Activated CD4-positive, alpha-beta T cell treated with anti-CD3 and anti-CD28 coated beads, Interleukin-2, amount 50 U/mL, for 48 hours (primary cell): ENCODE measurements around the gene DOCK4.

Experiments used
- DNase-seq, 2 experiments: peaks; one replicate each; pipeline ENCODE4 v3.0.0-alpha.2; 2020

Gene DOCK4

DNA sequence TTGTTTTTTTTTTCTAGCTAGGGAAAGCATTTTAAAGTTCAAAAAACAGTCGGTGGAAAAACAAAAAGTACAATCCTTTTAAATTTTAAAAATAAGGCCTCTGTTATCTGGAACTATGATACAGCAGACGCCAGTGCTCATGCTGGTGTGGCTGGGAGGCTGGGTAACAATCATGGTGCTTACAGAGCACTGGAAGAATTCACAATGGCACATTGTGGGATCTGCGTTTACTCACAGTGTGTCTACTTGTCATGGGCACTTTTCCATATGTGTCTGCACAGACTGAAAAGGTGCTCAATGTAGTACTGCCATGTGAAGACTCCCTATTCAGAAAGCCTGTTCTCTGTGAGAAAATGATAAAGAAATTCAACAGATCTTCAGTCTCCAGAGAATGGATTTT is 365.7 kb downstream of the DOCK4 start:
- DNase-seq, result no peak

DNA sequence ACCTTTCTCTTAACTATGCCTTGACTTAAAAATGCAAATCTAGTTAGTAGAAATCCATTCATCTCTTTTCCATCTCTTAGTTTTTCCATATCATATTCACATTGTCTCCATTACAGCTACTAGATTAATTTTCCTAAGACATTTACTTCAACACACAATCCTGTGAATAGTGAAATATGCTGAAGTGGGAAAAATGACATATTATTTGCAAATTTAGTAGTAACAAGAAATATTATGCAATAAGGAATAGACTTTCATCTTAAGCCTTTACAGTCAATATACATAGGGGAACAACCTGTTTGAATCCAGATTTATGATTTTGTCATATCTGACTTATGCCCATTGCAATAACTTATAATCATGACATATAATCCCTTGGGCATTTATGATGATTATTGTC is 366.9 kb downstream of the DOCK4 start:
- DNase-seq, result no peak

DNA sequence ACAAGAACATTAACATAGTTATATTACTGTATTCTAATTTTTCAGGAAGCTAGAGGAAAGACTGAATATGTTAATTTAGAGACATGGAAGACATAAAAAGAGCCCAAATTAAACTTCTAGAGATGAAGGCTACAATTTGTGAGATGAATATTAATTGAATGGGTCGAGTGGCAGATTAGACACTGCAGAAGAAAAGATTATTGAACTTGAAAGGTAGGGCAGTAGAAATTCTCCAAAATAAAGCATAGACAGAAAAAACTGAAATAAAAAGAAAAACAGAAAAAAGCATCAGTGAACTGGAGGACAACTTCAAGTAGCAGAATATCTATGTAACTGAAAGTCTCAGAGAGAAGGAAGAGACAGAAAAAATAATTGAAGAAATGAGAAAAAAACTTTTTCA is 369.6 kb downstream of the DOCK4 start:
- DNase-seq, result no peak

DNA sequence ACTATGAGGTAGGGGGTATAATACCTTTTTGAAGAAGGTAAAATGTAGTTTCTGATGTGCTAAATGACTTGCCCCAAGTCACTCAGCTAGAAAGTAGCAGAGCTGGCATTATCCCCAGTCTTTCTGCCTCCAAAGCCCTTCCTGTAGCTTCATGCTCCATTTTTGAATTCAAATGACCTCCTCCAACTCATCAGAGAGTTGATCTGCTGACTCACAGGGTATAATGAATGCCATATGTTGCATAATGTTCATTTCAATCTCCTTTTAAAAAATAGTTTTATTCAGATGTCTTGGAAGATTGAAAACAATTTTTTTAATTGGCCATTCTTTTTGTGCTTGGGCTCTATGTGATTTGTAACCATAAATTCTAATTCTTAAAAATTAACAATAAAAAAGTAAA is 371.1 kb downstream of the DOCK4 start:
- DNase-seq, result no peak

DNA sequence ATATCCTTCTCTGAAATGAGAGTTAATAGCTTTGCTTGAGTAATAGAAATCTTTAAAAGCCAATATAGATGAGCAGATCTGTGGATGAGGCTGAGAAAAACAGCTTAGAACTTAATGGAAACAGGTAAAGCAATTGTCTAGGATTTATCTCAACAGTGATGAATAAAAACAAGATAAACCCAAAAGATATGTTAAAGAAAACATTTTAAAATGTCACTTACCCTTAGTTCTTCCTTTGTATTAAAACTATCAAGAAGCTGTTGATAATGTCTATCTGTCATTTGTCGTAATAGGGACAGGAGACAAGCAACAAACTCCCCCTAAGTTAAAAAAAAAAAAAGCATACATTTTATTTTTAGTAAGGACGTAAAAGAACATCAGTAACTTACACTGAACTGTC is 371.8 kb downstream of the DOCK4 start:
- no peak for DNase-seq

DNA sequence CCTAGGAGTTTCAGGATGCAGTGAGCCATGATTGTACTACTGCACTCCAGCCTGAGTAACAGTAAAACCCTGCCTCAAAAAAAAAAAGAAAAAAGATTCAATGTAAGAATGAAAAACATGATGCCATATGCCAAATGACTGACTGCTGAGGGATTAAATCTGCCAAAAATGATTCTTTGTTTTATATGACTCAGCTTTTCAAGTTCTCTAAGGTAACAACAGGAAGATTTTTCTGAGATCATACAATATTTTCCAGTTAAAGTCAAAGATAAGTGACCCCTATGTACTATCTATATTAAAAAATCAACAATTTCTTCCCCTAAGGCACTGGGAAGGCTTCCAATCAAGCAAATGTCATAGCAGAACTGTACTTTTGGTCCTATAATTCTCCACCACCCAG is 372.7 kb downstream of the DOCK4 start:
- no peak for DNase-seq

DNA sequence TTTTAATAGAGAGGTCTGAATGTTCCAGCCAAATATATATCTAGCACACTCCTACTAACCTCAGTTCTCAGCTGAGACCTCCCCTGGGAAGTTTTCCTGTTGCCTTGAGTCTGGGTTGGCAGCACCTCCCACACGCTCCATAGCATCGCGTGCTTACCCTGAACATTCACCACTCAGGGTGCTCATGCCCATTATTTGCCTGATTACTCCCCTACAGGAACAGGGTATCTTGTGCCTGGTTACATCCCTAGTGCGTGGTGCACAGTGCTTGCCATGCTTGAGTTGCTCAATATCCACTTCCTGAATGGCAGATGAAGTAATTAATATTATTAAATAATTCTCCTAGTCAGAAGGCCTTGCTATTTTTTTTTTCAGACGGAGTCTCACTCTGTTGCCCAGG is 374.0 kb downstream of the DOCK4 start:
- no peak for DNase-seq

DNA sequence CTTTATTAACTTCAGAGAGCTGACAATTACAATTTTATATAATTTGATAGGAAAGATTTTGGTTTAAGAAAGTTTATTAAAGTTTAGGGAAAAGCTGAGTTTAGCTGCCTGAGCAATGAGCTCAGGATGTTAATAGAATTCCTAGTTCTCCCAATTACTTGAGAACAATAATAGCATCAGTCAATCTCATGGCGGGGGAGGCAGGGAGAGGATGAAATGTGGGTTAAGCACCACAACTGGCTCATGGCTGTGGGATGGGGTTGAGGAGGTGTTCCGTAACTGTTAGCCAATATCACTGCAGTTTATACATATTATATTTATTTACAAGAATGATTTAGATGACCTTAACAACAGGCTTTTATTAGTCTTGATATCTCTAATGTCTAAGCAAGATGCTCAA is 377.0 kb downstream of the DOCK4 start:
- no peak for DNase-seq

DNA sequence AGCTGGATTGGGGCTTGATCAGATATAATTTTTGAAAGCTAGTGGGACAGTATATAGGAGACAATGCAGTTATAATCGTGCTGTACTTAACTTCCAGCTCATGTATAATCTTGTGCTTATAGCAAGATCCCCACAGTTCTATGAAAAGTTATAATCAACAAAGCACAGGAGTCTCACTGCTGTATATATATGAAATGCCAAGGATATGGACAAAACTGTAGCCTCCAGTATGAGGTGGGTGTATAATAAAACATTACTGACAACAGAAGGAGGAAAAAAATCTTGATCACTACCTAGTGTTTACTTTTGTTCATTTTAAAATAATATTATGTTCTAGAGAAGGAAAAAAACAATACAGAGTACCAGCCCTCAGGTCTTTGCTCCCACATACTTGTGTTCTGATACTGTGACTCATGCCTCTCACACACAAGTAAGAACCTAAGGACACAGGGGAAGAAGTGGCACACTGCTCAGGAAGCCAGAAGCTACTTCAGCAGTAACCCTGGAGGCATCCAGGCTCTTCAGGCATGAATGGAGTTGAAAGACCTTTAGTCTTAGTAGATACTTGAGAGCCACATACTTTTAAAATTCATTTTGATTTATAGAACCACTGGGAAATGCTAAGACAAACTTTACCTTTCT is 378.2 kb downstream of the DOCK4 start:
- DNase-seq, result no peak

DNA sequence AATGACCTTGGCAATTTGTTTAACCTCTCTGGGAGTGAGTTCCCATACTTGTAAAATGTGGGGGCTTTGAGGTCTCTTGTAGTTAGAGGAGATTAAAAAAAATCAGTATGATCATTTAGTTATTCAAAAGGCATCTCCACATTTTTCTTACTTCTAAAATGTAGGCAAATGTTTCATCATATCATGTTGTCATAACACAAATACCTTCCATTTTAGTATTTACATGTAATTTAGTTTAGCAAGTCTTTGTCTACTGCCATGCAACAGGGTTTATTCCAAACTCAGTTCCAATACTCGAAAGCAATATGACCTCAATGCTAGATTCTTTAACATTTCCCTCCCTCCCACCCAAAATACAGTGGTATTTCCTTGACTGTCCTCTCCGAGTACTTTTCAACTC is 381.2 kb downstream of the DOCK4 start:
- no peak for DNase-seq

DNA sequence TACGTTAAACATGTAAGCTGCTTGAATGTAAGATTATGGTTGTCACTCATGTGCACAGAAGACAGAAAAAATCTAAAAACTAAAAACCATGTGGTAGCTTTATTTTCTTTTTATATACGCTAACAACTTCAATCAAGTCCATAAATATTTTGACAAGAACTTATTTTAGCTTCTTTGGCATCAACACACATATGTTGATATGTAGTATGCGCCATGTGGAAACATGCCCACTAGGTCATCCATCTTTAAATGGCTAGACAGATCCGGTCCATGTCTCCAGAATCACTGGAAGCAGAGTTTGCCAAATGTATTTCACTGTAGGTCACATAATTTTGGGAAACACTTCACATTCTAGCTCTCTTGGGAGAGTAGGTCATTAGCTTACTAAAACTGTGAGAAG is 382.4 kb downstream of the DOCK4 start:
- DNase-seq, result no peak

DNA sequence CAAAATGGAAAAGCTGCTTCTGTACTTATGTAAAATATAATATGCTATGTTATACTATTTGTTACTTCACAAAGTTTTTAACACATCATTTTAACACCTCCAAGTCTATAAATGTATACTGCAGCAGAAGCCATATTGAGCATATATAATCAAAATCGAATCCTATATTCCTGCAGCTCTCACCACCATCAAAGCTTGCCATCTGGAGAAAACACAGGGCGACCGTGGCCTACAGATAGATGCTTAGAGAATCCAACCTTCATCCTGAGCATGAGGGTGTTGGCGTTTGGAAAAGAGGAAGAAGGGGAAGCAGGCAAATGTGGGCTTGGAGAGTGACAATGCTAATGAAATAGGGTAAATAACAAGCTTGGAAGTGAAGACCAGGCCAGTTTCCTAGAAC is 385.2 kb downstream of the DOCK4 start:
- no peak for DNase-seq

DNA sequence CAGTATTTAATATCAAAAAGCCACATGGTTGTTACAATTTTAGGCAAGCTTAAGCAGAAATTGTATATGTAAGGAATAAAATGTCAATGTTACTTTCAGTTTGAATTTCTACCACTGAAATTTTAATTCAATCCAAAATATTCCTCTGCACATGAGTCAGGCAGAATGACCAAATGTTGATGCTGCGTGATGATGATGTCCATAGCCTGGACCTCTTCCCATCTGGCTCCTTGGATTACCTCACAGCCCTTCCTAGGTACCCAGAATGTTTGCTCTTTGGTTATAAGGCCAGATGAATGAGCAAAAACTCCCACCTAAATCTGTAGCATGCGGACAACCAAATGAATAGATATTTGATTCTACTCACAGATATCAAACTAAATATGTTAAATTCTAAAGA is 385.6 kb downstream of the DOCK4 start:
- DNase-seq, result no peak

DNA sequence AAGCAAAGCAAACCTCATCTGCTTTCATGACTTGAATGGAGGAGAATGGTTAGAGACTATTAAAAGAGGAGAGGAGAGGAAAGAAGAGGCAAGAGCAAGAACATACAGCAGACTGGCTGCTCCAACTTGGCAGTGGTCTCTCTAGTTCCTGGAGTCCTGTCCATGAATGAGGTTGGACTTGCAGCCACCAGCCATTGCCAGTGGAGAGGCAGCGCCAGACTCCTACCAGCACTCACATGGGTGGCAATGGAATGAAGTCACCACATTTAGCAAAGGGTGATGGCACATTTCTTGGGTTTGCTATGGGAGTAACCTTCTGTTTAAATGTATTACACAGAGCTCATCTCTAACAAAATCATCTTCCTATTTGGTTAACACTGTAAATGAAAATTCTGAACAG is 386.1 kb downstream of the DOCK4 start:
- no peak for DNase-seq

DNA sequence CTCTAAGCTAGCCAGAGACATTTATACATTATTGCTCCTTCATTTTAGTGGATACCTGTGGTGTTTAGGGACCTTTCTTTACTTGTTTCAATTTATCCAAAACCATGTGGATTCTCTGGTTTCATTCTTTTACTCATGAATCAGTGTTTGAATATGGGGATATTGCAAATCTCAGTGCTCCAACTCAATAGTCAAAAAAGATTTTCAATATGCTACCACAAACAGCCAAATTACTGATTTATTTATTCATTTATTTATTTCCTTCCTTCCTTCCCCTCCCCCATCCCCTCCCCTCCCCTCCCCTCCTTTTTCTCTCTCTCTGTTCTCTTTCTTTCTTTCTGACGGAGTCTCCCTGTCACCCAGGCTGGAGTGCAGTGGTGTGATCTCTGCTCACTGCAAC is 390.8 kb downstream of the DOCK4 start:
- no peak for DNase-seq

DNA sequence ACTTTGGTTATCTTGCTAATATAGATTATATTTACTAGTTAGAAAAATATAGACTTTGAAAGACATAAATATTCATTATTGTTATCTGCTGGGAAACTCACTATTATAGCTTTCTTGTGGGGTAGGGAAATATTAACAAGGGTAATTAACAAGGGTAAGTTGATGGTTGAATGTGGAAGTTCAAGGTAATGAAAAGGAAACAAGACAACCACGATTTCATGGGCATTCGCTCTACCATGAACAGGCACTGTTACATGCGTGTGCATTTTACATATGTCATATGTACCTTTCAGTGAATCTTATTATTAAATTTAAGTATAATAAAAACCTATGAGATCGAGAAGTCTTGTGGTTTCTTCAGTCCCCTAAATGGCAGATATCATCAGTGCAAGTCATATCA is 392.9 kb downstream of the DOCK4 start:
- DNase-seq, result no peak

DNA sequence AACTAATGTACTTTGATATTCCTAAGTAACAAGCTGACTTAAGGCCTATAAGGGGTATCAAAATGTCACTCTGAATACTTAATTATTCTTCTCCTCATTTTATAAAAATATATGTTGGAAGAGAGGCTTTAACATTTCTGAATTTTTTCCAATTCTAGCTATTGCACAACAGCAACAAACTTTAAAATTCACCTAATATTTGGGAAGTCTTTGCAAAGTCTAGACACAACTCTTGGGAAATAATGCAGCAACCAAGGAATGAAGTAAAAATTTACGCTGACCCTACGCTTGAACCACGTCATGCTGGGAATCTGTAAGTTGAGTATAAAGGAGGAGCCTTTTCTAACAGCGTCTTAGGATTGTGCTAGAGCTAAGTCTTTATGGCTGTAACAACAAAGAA is 400.0 kb downstream of the DOCK4 start:
- DNase-seq, result no peak

DNA sequence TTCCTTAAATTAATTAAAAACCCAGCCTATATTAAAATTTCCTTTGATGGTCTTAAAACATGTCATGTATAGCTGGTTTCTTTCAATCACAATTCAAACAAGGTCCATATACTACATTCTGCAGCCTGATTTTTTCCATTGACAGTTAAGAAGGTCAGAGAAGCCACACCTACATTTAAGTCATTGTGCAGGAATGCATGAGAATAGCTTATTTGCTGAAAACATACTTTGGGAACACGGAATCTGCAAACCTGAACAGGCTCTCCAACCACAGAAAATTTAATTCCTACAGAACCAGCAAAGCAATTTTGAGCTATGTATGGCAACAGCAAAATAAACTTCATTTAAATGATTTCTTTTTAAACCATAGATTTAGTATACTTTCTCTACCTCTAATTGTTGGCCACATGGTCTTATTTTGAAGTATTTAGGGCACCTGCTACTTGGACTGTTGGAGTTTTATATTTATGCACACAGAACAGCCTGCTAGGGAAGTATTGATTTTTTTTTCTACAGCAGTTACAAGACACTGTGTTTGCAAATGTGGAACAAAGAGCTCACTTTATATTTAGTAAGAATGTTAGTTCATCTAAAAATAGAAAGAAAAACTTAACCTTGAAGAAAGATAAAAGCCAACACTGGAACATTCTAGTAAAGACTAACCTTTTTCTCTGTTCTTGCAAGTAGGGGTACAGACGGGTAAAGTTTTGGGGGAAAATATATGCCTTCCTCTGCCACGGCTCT is 403.0 kb downstream of the DOCK4 start:
- DNase-seq, result no peak

DNA sequence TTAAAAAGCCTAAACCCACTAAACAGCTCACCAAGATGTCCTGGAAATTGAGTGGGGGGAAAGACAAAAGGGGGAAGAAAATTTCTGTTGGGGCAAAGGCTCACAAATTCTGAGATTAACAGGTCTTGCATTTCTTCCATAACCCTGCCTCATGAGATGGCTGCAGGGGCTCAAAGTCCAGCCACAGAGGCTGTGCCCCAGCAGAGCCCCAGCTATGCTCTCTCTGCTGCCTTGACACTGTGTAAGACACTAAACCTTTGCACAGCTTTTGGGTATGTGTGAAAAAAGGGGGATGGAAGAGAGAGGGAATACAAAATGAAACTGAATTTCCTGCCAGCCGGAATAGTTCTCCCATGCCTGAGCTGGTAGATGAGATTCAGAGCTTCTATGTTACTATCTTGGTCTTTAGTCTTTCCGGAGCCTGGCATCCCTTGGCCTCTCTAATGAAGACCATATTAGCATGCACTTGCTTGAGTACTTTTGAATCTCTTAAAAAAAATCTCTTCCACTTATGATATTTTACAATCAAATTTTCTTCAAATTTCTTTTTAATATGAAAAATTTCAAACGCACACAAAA is 403.9 kb downstream of the DOCK4 start:
- DNase-seq, result no peak

DNA sequence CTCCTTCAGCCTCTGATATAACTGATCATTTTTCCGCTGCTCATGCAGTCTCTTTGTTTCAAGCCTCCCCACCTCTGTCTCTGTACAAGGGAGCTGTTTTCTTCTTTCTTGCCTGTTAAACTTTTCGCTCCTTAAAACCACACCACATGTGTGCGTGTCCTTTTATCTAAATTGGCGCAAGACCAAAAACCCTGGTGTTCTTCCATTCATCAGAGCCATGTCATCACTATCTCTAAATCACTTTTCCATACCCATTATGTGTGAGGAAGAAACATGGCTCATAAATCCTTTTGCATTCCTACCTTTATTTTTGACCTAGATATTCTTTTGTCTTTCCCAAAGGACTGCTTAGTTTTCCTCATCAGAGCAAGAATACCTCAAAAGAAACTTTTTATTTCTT is 404.9 kb downstream of the DOCK4 start:
- no peak for DNase-seq

DNA sequence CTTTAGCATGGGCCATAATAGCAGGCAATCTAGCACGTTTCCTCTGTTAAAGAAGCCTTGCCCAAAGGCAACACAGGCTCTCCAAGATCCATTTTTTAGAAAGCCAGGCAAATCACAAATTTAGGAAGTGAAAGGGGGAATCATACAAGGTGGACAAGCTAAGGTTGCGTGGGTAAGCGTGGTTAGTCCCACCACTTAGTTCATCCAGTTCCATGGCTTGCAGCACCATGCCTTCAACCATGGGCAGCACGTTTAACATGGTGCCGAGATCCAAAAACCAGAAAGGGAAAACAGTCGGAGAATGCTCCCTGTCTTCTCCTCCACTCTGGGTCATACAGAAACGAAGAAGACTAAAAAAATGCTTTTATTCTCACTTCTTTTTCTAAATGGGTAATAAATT is 409.5 kb downstream of the DOCK4 start:
- peak; percentile 11 to 12 for DNase-seq

DNA sequence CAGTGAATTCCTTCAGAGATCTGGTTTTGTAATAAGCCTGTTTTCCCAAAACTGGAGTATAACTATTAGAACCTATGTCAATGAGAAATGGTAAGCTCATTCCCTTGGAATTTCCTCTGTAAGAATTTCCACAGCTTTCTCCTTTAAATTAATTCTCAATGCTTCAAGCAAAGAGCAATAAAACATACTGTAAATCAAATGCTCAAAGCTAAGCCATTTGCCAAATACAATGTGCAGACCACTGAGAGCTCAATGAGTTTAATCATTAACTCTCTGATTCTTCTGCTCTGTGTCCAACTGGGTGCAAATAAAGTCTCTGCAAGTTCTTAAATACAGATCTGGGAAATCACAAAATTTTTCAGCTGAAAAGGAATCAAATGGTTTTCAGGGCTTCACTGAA is 416.3 kb downstream of the DOCK4 start:
- DNase-seq, result no peak

DNA sequence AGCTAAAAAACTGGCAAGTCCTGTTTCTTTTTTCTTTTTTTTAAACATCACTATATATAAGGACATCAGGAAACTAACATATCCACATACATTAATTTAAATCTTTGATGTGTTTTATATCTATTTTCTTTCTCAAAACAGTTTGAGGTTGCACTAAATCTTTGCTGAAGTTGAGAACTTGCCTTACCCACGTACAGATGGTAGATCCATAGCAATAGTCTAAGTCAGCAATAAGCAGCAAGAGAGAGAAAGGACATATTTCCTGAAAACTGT is 417.2 kb downstream of the DOCK4 start:
- DNase-seq, result no peak

DNA sequence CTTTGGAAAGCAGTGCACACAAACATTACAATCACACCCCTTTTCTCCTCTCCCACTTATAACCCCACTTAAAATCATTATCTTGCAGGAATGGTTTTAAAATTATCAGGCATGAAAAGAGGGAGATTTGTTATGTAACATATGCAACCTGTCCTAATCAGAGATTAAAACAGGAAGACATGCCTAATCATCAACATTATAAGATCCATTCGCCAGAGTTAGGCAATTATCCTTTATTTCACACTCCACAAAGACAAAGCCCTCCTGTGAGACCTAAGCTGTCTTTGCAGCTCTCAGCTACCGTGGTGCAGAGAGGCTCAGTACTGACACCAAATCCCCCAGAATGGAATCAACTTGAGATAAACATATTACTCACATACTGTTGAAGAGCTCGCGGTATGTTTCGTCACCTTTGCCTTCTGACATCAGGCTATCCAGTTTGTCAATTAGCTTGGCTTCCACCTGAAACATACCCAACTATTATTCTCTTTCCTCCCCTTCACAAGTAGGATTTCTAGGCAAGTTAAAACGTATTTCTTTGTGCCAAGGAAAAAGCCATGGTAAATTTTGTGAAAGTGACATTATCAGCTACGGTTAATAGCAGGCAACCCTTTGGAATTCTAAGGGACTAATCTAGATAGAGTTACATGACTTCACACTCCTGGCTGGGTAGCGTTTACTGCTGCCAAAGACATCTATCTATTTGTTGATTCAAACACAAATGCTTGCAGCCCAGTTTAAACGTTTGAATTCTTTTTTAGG is 417.7 kb downstream of the DOCK4 start:
- DNase-seq, result no peak
